ENCODE results near the gene DSE.

The DSE gene

DNA sequence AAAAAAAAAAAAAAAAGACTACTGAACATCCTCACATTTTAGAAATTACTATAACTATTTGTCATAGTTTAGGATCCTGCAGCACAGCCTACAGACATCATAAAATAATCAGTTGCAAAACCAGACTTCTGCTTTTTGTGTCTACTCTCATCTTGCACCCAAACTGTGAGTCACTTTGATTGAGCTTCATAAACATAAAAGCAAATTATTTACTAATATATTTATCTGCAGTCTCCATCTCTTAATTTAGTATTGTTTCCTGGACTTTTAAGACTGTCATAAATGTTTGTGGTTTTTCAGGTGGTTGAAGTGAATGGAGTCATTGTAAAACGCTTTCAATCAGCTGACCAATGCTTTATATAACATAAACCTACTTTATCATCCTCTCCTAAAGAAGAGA, 75.7 kb downstream of the DSE start:
- TF ChIP-seq, protein P1, sequence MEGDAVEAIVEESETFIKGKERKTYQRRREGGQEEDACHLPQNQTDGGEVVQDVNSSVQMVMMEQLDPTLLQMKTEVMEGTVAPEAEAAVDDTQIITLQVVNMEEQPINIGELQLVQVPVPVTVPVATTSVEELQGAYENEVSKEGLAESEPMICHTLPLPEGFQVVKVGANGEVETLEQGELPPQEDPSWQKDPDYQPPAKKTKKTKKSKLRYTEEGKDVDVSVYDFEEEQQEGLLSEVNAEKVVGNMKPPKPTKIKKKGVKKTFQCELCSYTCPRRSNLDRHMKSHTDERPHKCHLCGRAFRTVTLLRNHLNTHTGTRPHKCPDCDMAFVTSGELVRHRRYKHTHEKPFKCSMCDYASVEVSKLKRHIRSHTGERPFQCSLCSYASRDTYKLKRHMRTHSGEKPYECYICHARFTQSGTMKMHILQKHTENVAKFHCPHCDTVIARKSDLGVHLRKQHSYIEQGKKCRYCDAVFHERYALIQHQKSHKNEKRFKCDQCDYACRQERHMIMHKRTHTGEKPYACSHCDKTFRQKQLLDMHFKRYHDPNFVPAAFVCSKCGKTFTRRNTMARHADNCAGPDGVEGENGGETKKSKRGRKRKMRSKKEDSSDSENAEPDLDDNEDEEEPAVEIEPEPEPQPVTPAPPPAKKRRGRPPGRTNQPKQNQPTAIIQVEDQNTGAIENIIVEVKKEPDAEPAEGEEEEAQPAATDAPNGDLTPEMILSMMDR (conservative IDR thresholded peaks at IDR 0.05): no peak
- TF ChIP-seq ZFX (IDR thresholded peaks at IDR 0.05): no peak
- H3K27ac ChIP-seq: no peak overlapping the region

DNA sequence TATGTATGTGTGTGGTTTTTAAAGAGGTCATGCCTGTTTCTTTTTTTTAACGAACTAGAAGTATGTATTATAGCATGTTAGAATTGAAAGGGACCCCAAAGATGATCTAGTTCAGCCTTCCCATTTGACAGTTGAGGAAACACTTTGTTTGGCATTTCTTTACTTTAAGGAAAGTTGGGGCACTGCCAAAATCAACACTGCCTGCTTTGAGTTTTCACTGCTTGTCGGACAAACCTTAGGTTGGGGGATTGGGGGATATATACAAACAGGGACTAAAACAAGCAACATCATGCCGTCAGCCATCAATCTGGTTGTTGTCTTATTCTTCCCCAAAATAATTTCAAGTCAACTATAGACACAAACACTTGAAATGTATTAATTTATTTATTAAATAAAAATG, 76.3 kb downstream of the DSE start:
- no peak overlapping the region for H3K27ac ChIP-seq
- no peak for TF ChIP-seq ZFX (IDR thresholded peaks at IDR 0.05)
- TF ChIP-seq, protein P1 (conservative IDR thresholded peaks at IDR 0.05): no peak

- TF ChIP-seq, protein P1 (conservative IDR thresholded peaks at IDR 0.05): no peak
- TF ChIP-seq ZFX (IDR thresholded peaks at IDR 0.05): no peak
- no peak overlapping the region for H3K27ac ChIP-seq
Measured at GRCh38 chr6:116447496-116448011, 76.8 kb downstream of the DSE start.

DNA sequence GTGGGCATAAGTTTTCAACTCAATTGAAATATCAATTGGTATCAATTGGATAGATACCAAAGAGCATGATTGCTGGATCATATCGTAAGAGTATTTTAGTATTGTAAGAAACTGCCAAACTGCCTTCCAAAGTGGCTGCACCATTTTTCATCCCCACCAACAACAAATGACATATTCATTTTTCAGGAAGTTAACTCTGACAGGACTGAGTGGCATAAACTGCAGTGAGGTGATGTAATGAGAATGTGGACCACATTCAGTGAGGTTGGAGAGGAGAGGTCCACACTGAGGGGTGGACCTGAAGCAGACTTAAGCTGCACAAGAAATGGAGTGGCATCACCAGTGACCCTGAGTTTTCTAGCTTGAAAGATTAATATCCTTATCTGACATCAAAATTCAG, 78.8 kb downstream of the DSE start:
- TF ChIP-seq, protein P1 (conservative IDR thresholded peaks at IDR 0.05): no peak
- TF ChIP-seq ZFX (IDR thresholded peaks at IDR 0.05): no peak
- H3K27ac ChIP-seq: no peak overlapping the region

DNA sequence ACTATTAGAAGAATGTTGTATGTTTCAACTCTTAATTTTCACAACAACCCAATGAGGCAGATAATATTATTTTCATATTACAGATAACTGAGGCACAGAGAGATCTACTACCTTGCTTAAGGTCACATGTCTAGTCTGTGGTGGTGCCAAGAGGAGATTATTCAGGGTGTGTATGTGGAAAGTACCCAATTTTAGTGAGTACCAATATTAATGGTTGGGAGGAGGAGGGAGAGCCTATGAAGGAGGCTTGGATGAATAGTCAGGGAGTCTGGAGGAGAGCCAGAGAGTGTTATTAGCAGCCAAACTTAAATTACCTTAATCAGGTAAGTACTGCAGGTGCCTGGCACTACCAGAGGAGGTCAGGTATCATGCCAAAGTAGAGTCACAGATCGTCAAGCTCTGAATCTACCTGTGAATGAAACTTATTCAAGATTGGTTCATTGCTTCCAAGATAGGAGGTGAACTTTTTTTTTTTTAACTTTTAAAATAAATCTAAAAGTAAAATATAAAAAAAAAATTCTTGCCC, 79.5 kb downstream of the DSE start:
- TF ChIP-seq ZFX (IDR thresholded peaks at IDR 0.05): no peak
- TF ChIP-seq, protein P1 (conservative IDR thresholded peaks at IDR 0.05): no peak
- no peak overlapping the region for H3K27ac ChIP-seq

GRCh38 chr6:116450769-116451740, 80.3 kb downstream of the DSE start:
- no peak overlapping the region for H3K27ac ChIP-seq
- no peak for TF ChIP-seq ZFX (IDR thresholded peaks at IDR 0.05)
- TF ChIP-seq, protein P1 (conservative IDR thresholded peaks at IDR 0.05): no peak

DNA sequence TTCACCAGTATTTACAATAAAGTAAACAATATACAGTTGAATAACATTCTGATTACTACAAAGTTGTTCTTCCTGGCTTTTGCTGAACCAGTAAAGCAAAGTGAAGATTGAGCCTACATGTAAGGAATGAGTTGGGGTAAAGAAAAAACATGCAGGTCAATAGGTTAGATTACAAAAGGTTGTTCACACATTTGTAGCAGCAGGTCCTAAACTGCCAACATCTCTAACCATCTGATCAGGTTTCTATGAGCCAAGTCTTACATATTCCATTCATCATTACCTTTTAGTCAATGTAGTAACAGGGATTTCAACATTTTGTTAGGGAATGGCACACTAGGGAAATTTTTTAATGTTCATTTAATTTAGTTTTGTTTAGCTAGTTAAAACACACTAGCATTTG, 81.2 kb downstream of the DSE start:
- no peak for TF ChIP-seq ZFX (IDR thresholded peaks at IDR 0.05)
- TF ChIP-seq, protein P1 (conservative IDR thresholded peaks at IDR 0.05): no peak
- no peak overlapping the region for H3K27ac ChIP-seq

Data from C4-2B (cell line).